ENCODE data around the gene SYT8.

The SYT8 gene

DNA sequence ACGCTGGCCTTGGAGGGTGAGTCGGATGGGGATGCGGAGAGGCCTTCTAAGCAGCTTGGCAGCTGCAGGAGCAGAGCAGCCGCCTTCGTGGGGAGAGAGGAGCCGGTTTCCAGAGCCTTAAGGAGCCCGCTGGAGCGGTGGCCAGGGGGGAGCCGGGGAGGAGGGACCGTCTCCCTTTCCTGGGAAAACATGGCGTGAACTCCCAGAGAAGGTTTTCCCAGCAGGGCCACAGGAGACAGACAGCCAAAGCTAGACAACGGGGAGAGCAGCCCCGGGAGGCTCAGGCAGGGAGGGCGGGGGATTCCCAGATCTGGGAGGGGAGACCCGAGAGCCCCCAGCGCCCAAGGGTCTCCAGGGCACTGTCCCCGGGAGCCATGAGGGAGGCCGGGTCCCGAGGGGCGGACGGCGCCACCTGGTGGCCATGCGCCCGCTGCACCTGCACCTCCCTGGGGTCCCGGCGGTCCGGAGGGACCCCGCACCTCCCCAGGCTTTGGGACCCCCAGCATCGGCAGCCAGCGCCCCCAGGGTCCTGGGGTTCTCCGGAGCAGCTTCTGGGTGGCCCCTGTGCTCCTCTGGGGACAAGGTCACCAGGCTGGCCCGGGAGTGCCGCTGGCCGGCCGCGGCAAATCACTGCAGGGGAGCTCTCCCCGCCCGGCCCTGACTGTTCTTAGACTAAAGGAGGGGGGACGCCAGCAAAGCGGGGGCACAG, 2.4 kb upstream of the SYT8 start:
- peak; percentile 88 for DNase-seq (ENCODE audit: low spot score)

DNA sequence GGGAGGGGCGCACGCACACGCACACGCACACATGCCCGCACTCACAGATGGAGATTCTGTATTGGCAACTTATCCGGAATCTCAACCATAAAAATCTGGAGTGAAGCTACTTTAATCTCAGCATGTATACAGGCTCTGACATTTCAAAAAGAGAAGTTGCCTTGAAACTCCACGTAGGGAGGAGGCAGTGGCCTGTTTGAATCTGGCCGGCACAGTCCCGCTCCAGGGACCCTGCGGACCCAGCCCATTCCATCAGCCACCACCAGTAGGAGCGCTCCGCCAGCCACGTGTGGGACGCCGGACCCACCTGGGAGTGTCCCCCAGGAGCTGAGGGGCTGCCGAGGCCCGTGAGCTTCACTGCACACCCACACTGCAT, 1.9 kb upstream of the SYT8 start:
- no peak for DNase-seq (ENCODE audit: low spot score)

DNA sequence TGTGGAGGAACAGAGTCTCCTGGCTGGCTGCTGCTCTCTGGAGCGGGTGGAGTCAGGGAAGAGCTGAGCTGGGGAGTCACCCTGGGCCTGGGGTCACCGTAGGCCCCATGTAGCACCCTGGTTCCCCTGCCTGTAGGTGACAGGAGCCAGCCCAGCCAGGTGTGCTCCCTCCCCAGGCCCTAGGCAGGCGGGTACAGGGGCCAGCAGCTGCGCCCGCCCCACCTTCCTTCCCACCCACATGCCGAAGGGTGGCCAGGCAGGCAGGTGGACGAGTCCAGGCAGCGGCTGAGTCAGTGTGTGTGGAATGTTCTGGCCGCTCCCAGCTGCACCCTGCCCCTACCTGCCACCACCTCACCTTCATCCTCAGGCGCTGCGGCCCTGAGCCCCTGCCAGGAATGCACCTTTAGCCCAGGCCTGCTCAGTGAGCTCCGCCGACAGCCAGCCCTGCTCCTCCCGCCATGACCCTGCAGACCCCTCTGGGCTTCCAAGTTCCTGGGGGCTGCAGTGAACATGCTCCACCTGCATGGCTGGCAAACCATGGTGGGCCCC, 654 bp upstream of the SYT8 start:
- no peak for DNase-seq (ENCODE audit: low spot score)

DNA sequence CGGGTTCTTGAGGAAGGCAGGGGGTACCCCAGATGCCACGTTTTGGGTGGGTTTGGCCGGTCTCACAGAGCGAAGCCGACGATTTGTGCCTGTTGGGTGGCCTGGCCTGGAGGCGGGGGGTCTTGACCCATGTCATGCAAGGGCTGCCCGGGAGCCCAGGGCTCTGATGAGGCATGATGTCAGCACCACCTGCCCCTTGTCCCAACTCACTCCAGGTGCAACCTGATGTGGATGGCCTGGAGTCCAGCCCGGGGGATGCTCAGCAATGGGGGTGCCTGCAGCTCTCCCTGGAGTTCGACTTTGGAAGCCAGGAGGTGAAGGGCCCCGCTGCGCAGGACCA, 851 bp downstream of the SYT8 start:
- DNase-seq (ENCODE audit: low spot score), result no peak

DNA sequence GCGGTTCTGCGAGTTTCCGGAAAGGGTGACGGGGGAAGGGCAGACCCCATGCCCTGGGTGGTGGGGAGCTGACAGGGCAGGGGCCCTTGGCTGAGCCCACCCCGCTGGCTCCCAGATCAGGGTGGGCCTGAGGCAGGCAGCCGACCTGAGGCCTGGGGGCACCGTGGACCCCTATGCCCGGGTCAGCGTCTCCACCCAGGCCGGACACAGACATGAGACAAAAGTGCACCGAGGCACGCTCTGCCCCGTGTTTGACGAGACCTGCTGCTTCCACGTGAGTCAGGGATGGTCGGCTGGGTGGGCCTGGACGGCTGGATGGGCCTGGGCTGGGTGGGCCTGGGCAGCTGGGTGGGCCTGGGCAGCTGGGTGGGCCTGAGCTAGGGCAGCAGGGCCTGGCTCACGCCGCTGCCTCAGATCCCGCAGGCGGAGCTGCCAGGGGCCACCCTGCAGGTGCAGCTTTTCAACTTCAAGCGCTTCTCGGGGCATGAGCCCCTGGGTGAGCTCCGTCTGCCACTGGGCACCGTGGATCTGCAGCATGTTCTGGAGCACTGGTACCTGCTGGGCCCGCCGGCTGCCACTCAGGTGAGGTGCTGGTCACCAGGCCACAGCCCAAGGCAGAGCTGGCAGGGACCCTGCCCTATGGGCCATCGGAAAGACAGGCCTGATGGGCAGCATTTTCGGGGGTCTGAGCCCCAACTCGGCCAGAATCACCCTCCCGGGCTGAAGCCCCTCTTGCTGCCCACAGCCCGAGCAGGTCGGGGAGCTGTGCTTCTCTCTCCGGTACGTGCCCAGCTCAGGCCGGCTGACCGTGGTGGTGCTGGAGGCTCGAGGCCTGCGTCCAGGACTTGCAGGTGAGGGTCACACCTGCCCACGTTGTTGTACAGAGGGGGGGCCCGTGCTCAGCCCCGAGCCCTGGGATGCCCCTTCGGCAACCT, 1.5 kb downstream of the SYT8 start:
- DNase-seq (ENCODE audit: low spot score), result no peak

DNA sequence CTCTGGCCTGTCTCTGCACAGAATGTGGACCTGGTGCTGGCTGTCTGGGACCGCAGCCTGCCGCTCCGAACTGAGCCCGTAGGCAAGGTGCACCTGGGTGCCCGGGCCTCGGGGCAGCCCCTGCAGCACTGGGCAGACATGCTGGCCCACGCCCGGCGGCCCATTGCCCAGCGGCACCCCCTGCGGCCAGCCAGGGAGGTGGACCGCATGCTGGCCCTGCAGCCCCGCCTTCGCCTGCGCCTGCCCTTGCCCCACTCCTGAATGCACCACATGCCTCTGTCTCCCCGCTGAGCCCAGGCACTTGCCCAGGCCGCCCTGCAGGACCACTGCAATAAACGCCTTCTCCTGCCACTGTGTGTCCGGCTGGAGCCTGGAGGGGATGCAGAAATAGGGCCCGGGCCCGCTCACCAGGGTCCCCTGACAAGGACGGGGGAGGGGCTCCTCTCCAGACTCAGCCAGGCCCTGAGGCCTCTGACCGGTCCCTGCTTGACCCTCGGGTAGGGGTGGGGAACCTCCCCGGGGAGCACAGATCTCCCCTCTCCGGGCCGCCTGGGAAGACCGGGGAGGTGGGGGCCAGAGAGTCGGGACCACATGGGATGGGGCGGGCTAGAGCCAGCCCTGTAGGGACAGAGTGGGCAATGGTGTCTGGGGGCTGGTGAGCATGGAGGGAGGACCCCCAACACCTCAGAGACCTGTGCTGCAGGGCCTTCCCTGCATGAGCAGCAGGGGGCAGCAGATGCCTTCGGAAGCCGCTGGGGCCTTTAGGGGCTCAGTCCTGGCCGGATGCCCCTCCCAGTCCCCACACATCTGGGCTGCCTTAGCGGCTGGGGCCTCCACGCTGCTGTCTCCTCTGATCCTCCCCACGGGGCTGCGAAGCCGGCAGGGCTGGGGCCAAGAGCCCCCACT, 2.6 kb downstream of the SYT8 start:
- peak; percentile 82 for DNase-seq (ENCODE audit: low spot score)

DNA sequence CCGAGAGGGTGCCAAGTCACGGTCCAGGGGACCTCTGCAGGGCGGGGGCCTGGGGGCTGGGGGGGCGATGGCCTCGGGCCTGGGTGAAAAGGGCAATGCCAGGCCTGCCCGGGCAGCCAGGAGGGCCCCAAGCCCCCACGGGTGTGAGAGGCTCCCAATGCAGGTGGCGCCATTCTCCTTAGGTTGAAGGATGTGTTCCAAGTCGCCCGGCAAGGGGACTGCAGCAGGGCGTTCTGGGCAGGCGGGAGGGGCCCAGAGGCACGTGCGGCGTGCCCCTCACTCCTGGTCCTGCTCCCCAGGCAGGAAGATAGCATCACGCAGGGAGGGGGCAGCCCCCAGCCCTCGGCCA, 3.3 kb downstream of the SYT8 start:
- DNase-seq (ENCODE audit: low spot score), result no peak

DNA sequence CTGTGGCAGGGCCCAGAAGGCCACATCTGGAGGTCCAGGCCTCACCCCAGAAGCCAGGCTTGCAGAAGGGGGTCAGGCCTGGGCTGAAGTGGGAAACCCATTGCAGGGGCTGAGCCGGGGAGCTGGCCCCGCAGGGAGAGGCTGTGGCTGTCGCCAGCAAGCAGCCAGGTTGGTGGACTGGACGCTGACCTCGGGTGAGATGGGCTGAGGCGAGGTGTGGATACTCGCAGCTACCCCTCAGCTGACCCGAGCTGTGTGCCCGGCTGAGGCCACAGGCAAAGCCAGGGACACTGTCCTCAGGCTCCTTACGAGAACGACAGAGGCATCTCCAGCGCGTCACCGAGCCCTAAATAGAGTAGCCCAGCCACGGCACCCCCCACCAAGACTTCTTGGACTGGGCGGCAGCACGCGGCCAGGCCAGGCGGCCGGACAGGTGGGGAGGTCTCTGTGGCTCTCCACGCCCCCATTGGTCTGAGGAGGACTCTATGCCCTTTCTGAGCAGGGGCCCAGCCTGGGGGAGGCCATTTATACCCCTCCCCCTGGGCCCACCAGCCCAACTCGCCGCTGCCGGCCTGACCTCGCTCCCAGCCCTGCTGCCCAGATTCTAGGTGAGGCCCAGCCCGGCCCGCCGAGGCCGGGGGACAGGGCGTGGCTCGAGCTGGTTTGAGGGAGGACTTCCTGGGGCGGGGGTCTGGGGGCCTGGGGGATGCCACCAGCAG, 3.8 kb downstream of the SYT8 start, which contains the start of gene TNNI2:
TSS of gene TNNI2 (plus strand) at position 556 of the 719 bp plus-strand sequence. CDS start 716 bp downstream, outside the sequence.
- DNase-seq (ENCODE audit: low spot score), result no peak

DNA sequence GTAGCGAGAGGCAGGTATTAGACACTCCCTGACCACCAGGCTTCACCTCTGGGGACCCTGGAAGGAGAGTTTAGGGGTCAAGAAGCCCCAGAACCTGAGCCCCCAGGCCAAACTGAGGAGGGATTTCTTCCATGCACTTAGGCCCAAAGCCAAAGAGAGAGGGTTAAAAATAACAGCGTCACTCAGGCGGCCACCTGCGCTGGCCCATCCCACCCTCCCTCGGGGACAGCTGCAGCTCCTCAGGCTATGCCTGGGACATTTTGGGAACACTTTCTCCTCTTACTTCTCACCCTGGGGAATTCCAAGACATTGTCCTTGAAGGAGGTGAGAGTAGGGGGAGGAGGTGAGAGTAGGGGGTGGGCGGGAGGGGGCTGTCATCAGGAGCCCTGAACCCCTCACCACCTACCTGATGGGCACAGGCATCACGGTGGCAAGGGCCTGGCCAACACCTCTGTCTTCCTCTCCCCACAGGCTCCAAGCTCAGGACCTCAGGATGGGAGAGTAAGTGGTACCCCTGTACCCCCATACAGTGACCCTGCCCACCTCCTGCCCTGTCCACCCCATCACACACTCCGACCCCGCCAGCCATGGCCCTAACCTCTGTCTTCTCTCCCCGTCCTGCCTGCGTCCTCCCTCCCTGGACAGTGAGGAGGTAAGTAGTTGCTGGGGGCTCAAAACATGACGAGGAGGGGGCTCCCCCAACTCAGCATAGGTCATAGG, 4.6 kb downstream of the SYT8 start:
- no peak for DNase-seq (ENCODE audit: low spot score)

DNA sequence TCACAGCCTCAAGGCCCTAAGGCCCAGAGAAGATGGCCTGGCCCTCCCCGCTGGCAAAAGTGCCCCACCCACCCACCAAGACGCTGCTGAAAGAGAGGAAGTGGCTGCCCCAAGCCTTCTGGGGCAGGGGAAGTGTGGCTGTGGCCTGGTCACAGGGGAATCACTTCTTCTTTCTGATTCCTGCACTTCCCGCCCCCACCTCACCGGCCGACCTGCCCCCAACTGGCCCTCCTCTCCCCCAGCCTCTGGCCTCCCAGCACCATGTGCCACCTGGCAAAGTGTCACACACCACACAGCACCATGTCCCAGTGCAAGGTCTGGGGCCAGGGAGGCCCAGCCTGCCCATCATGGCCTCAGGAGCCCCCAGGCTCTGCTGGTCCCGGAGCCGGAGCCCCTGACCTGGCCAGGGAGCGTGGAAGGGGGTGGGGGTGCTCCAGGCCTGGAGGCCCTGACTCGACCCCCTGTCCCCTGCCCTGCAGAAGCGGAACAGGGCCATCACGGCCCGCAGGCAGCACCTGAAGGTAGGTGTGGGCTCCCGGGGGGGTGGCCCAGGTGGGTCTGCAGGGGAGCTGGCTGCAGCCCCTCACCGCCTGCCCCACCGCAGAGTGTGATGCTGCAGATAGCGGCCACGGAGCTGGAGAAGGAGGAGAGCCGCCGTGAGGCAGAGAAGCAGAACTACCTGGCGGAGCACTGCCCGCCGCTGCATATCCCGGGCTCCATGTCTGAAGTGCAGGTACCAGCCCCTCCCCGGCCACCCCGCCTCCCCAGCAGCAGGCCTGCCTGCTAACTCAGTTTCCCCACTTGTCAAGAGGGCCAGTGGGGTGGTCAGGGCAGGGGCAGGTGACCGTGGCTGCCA, 5.4 kb downstream of the SYT8 start:
- no peak for DNase-seq (ENCODE audit: low spot score)

DNA sequence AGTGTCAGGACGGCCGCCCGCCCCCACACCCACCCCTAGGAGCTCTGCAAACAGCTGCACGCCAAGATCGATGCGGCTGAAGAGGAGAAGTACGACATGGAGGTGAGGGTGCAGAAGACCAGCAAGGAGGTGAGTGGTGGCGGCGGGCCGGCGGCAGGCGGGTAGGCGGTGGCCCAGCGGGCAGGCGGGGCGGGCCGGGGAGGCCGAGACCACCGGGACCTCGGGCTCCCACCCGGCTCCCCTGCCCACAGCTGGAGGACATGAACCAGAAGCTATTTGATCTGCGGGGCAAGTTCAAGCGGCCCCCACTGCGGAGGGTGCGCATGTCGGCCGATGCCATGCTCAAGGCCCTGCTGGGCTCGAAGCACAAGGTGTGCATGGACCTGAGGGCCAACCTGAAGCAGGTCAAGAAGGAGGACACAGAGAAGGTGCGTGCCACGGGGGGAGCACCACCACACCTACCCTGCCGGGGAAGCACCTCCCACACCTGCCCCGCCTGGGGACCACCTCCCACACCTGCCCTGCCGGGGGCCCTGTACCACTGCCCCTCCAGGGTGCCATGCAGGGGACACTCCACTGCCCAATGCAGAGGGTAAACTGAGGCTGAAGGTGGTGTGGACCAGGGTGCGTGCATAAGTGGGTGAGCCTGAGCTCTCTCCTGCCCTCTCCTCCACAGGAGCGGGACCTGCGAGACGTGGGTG, 6.1 kb downstream of the SYT8 start:
- no peak for DNase-seq (ENCODE audit: low spot score)

DNA sequence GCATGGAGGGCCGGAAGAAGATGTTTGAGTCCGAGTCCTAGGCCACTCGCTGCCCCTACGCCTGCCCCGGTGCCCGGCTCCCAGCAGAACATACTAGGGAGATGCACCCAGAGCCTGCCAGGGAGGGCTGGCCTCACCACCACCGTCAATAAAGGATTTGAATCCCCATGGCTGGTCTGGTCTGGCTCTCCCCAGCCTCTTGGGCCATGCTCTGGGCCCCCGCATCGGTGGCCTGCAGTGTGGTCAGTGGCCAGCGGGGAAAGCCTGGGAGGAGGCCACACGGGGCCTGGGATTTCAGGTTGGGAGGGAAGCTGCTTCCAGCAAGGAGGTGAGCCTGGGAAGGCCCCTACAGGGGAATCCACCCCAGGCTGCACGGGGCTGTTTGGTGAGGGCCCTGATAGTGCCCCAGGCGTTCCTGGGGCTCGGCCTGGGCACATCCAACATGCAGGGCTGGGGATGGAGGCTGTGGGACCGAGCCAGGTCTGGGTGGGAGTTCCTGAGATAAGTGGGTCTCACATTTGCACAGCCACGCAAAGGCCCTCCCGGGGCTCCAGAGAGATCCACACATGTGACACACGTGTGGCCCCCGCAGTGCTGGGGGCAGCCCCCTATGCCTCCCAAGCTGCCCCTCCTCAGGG, 6.8 kb downstream of the SYT8 start:
- no peak for DNase-seq (ENCODE audit: low spot score)

DNA sequence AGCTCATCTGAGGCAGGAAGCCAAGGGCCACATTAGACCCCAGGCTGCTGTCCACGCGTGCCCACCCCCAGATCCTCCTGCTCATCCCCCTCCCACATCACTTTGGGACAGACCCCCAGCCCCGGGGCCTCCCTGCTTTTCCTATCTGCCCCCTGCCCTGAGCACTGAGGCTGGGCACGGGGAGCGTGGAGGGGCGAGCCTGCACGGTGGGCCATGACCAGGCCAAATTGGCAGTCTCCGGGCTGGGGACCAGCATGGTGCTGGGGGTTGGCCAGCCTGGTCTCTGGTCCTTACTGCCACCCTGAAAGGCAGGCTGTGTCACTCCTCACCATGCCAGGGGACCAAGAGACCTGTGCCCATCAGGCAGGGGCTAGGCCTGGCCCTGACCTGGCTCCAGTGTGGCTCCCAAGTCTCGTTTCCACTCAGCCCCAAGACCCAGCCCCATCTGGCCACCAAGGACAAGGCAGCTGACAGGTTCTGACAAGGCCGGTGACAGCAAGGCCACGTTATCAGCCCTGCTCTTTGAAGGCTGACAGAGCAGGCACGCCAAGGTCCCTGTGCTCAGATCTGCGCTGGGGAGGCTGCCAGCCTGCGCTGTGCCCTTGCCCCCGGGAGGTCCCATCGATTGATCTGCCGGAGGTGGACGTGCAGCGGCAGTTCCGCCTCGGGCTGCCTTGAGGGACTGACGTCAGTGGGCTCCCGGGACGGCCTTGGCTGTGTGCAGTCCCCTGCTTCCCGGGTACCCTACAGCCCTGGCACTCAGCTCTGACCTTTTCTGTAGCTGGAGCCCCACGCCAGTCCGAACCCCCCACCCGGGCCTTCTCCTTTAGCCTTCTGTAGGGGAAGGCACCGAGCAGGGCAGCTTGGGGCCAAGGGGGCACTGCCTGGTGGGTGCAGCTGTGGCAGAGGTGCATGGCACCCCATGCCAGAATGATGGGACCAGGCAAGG, 7.6 kb downstream of the SYT8 start:
- no peak for DNase-seq (ENCODE audit: low spot score)

DNA sequence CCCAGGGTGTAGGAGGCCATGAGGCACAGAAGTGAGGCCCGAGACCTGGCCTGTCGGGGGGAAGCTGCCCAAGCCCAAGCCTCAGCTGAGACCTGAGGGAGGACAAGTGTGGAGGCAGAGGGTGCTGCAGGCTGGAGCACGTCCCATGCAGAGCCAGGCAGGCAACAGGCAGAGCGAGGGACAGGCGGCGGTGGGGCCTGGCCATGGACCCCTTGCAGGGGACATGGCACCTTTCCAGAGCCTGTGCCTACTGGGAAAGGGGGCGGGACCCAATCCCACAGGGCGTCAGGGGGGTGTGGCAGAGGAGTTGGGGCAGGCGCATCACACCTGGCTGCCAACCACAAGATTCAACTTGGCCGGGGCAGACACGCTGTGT, 8.3 kb downstream of the SYT8 start:
- DNase-seq (ENCODE audit: low spot score), result no peak

DNA sequence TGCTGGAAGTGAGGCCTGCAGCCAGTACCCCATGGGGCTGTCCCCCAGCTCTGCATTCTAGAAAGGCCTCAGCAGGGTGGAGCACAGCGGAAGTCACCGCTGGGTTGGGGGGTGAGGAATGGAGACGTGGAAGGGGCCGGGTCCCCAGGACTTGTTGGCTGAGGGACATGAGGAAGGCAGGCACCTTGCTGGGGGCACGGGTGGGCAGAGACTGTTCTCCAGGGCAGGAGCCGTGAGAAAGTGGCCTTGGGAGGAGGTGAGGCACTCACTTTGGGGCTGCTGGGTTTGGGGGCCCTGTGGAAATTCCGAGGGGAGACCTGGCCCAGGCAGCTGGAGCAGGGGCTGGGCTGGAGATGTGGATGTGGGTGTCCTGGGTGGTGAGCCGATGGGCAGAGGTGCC, 9.0 kb downstream of the SYT8 start:
- DNase-seq (ENCODE audit: low spot score), result no peak

DNA sequence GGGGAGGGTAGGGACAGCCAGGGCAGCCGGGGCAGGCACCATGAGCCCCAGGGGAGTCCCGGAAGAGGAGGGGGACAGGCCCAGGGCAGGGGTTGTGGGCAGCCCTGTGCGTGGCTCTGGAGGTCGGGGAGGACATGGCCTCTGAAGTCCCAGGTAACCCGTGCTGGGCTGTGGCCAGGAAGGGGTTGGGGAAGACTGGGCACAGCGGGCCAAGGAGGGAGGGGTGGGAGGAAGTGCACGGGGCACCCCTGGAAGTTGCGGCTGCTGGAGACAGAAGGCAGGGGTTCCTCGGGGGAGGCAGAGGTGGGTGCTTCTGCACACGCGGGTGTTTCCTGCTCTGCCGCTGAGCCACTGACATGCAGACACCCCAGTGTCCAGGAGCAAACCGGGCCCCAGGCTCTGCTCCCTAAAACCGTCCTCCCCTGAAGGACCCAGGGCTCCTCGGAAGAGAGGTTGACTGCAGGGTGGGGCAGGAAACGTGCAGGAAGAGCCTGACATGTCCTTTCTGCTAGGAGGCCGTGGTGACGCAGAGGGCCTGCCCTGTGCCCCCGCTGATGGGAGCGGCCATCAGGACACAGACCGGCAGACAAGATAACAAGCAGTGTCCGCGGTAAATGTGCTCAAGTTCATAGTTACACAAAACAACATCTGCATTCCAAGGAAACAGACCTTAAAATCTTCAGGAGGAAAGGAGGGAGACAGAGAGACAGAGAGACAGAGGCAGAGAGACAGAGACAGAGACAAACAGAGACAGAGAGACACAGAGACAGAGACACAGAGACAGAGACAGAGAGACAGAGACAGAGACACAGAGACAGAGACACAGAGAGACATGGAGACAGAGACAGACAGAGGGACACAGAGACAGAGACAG, 9.7 kb downstream of the SYT8 start:
- DNase-seq (ENCODE audit: low spot score), result no peak

DNA sequence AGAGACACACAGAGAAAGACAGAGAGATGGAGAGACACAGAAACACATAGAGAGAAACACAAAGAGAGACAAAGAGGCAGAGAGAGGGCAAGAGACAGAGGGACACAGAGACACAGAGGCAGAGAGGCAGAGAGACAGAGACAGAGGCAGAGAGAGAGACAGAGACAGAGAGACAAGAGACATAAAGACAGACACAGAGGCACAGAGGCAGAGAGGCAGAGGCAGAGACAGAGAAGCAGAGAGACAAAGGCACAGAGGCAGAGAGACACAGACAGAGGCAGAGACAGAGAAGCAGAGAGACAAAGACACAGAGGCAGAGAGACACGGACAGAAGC, 10.3 kb downstream of the SYT8 start:
- DNase-seq (ENCODE audit: low spot score), result no peak

Data from GM03348 (cell line).